Small intestine (tissue), 7 donors: Measurements from ENCODE around the gene FAM234B. TPM values are rescaled to one million over a fixed set of nuclear protein-coding genes. Genes with fewer than 3 reads are reported as not detected.
"Not testable (repeated sequence)": the region's sequence is repeated elsewhere in the genome, so short reads cannot be mapped to it uniquely, and the experiment has no call there.

ENCODE experiments used
- DNase-seq, 2 donors: peaks; one replicate each; pipeline versions ENCODE4 v3.0.0 to v3.0.0-alpha.2; 2013
- FAIRE-seq: peaks from 2 replicates; lab custom pipeline; 2012; peaks lifted over from hg19 to GRCh38; lab: Jason Lieb, UNC
- H3K27ac ChIP-seq, 3 donors: one replicate each; pipeline ENCODE4 v1.5.1; 2013; ENCODE audit warnings: low read length in 2 of 3, mild to moderate bottlenecking in 2 of 3, control low read depth in 1 of 3, inconsistent platforms in 1 of 3, low read depth in 1 of 3, moderate library complexity in 1 of 3
- H3K27me3 ChIP-seq, 3 donors: one replicate each; pipeline ENCODE4 v1.6.1; 2013; ENCODE audit warnings: low read length in 3 of 3, inconsistent platforms in 1 of 3; ENCODE audit not compliant: control insufficient read depth in 3 of 3, insufficient read depth in 3 of 3
- H3K36me3 ChIP-seq, 3 donors: one replicate each; pipeline ENCODE4 v1.6.1; 2013; ENCODE audit warnings: low read length in 3 of 3, inconsistent platforms in 1 of 3, low read depth in 1 of 3, mild to moderate bottlenecking in 1 of 3, moderate library complexity in 1 of 3; ENCODE audit not compliant: control insufficient read depth in 3 of 3, insufficient read depth in 2 of 3
- H3K4me1 ChIP-seq, 3 donors: one replicate each; pipeline ENCODE4 v1.6.1; 2013; ENCODE audit warnings: low read length in 2 of 3, inconsistent platforms in 1 of 3, low read depth in 1 of 3, mild to moderate bottlenecking in 1 of 3, moderate library complexity in 1 of 3; ENCODE audit not compliant: control insufficient read depth in 3 of 3, insufficient read depth in 2 of 3
- H3K4me3 ChIP-seq, 3 donors: one replicate each; pipeline ENCODE4 v1.5.1; 2013; ENCODE audit warnings: low read length in 3 of 3, control low read depth in 1 of 3, inconsistent platforms in 1 of 3, low read depth in 1 of 3, mild to moderate bottlenecking in 1 of 3, moderate library complexity in 1 of 3
- H3K9me3 ChIP-seq, 2 donors: one replicate each; pipeline ENCODE4 v1.6.1; 2013; ENCODE audit warnings: low read depth in 1 of 2, low read length in 1 of 2; ENCODE audit not compliant: control insufficient read depth in 2 of 2, insufficient read depth in 1 of 2
- WGBS, 3 donors: extraction: QIAGEN DNeasy Blood & Tissue Kit; methylation state at CpG; one replicate each; pipeline ENCODE4 v1.1.7; 2013; 5-methylcytosine and 5-hydroxymethylcytosine counted together
- polyA plus RNA-seq, 4 donors: library from polyadenylated mRNA; stranded (reverse) in 3 of 4; unstranded in 1 of 4; fragments of 200-250 nt in 3 of 4; fragments of 120-200 nt in 1 of 4; gene quantifications; one replicate each; pipeline versions ENCODE4 v1.2.1 to v1.2.3, GENCODE V29; 2013
- donor health status: healthy with polysubstance abuse.
- donor health status: control.
- donor health status: control.
- donor health status: Bipolar disorder and iron deficiency.
- donor health status: healthy.

Gene FAM234B
- polyA plus RNA-seq, 4 donors, result 0.45 to 7.8 (median 1.4) TPM

DNA sequence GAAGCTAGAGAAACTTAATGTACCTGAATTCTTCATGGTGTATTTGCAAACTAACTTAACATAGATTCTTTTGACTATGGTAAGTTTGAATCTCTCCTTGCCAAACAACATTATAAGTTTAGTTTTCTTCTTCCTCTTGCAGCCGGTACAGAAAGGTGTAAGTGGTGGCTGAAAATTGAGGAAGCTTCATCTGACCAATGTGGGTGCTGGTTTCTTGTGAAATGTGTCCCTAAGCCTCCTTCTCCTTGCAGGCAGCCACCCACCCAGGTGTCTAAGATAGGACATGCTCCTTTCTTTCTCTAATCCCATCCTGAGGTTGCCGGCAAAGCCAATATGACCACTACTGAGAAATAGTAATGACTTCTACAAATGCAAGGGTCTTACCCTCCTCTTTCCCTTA lies 38.7 kb downstream of the FAM234B start:
- H3K4me1 ChIP-seq, result peaks cover 0 to 13% (median 0%) of the 10 kb centered on the region in 3 donors

GRCh38 chr12:13083638-13084037 lies 39.5 kb downstream of the FAM234B start:
- H3K27me3 ChIP-seq, H3K36me3 ChIP-seq, DNase-seq, H3K9me3 ChIP-seq, H3K4me3 ChIP-seq, H3K27ac ChIP-seq, FAIRE-seq: not testable (repeated sequence)
- peaks cover 0 to 13% (median 0%) of the 10 kb centered on the region in 3 donors for H3K4me1 ChIP-seq
- WGBS, 3 donors, result 85 to 93% (median 92%) methylated on average over 5 of the region's 5 CpGs

More for the DNA sequence above, 38.7 kb downstream of the FAM234B start:
- WGBS, 3 donors, result 78 to 94% (median 84%) methylated on average over 2 of the region's 2 CpGs
- no peak overlapping the region for H3K4me3 ChIP-seq
- DNase-seq, result no peak
- no peak for FAIRE-seq
- peaks cover 0 to 3% (median 0%) of the 10 kb centered on the region in 3 donors for H3K27me3 ChIP-seq
- H3K9me3 ChIP-seq, result no peaks in the 10 kb centered on the region
- H3K36me3 ChIP-seq, result peaks cover 0 to 8% (median 2%) of the 10 kb centered on the region in 3 donors
- no peak overlapping the region for H3K27ac ChIP-seq

GRCh38 chr12:13084898-13085640 lies 40.9 kb downstream of the FAM234B start:
- no peak overlapping the region for H3K4me3 ChIP-seq
- H3K36me3 ChIP-seq, result peaks cover 0 to 6% (median 2%) of the 10 kb centered on the region in 3 donors
- no peaks in the 10 kb centered on the region for H3K9me3 ChIP-seq
- no peak for DNase-seq
- no peak overlapping the region for H3K27ac ChIP-seq
- FAIRE-seq, result no peak
- 95 to 99% (median 98%) methylated on average over 11 of the region's 11 CpGs for WGBS, 3 donors
- H3K4me1 ChIP-seq, result peaks cover 0 to 5% (median 0%) of the 10 kb centered on the region in 3 donors
- peaks cover 0 to 7% (median 0%) of the 10 kb centered on the region in 3 donors for H3K27me3 ChIP-seq

- H3K36me3 ChIP-seq, result peaks cover 0 to 8% (median 2%) of the 10 kb centered on the region in 3 donors
- FAIRE-seq, result no peak
- WGBS, 3 donors, result 81 to 90% (median 90%) methylated on average over 7 of the region's 7 CpGs
Measured at GRCh38 chr12:13085968-13086686, 41.9 kb downstream of the FAM234B start.

DNA sequence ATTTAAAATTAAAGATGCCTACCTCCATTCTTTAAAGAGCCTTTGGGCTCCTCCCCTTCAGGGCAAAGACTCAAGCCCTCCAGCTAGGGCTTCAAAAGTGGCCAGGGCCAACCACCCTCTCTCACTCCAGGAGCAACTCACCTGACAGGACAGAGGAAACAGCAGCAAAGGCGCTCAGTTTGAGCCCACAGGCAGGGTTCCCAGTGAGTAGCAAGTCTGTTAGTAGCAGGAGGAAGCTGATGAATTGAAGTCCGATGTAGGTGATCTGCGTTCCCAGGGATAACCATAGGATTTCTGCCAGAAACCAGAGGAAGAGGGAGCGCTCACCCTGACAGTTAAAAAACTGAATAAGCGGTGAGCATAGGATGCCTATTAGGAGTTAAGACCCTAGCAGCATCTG lies 43.6 kb downstream of the FAM234B start:
- Histone ChIP-seq H3K36me3 (peaks cover 0 to 8% (median 2%) of the 10 kb centered on the region in 3 donors), H3K4me3 (no peak overlapping the region), H3K9me3 (no peaks in the 10 kb centered on the region), H3K4me1 (peaks cover 0 to 8% (median 0%) of the 10 kb centered on the region in 3 donors), H3K27ac (no peak overlapping the region), H3K27me3 (peaks cover 0 to 7% (median 0%) of the 10 kb centered on the region in 3 donors)
- FAIRE-seq, result no peak
- WGBS, 3 donors, result 91 to 92% (median 91%) methylated on average over 5 of the region's 5 CpGs
- DNase-seq, result no peak

More at GRCh38 chr12:13085968-13086686, 41.9 kb downstream of the FAM234B start:
- DNase-seq, result no peak
- Histone ChIP-seq H3K27me3 (peaks cover 0 to 7% (median 0%) of the 10 kb centered on the region in 3 donors), H3K27ac (no peak overlapping the region), H3K4me1 (peaks cover 0 to 1% (median 0%) of the 10 kb centered on the region in 3 donors), H3K4me3 (no peak overlapping the region), H3K9me3 (no peaks in the 10 kb centered on the region)

DNA sequence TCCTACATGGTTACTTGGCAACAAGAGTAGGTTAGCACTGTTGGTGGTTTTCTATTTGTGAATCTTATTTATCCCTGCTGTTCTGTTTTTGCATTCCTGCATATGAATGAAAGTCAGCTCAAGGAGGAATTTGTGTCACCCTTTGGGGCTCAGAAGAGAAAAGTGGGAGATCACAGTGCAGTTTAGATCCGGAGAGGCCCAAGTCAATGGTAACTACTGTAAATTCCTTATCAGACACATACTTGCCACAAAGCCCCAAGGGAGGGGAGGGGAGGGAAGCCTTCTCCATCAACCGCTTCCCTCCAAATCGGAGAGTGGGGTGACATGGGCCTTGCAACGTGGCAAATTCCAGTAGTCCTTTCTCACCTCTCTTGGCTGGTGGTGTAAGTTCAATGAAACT lies 44.3 kb downstream of the FAM234B start:
- Histone ChIP-seq H3K27ac (no peak overlapping the region), H3K4me3 (no peak overlapping the region), H3K27me3 (peaks cover 0 to 7% (median 0%) of the 10 kb centered on the region in 3 donors), H3K9me3 (no peaks in the 10 kb centered on the region), H3K36me3 (peaks cover 0 to 8% (median 2%) of the 10 kb centered on the region in 3 donors), H3K4me1 (peaks cover 0 to 9% (median 4%) of the 10 kb centered on the region in 3 donors)
- DNase-seq, result no peak
- 81 to 90% (median 89%) methylated on average over 4 of the region's 4 CpGs for WGBS, 3 donors
- FAIRE-seq, result no peak

DNA sequence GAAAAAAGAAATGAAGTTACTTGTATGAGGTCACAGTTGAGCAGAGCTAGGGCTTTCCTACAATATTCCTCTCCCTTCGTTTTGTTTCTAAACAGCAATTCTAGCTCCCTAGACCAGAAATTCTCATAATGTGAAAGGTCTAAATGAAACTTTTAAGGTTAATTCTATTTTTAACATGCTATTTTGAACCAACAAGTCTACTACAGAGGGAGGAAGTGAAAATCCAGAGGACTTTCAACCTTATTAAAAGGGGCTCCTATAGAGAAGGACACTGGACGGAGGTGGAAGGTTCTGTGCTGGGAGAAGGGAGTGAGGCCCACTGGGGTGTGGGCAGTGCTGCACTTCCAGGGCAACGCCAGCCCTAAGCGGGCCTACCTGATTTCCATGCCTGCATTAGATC lies 45.9 kb downstream of the FAM234B start:
- Histone ChIP-seq H3K4me1 (peaks cover 3 to 17% (median 8%) of the 10 kb centered on the region in 3 donors), H3K9me3 (no peaks in the 10 kb centered on the region), H3K36me3 (peaks cover 0 to 3% (median under 1%) of the 10 kb centered on the region in 3 donors), H3K27me3 (peaks cover 0 to 7% (median 0%) of the 10 kb centered on the region in 3 donors), H3K4me3 (no peak overlapping the region), H3K27ac (no peak overlapping the region)
- WGBS, 3 donors, result 86 to 94% (median 88%) methylated on average over 4 of the region's 4 CpGs
- DNase-seq (no peak), FAIRE-seq (no peak)

GRCh38 chr12:13091832-13092231 lies 47.7 kb downstream of the FAM234B start:
- FAIRE-seq (no peak), DNase-seq (peak; percentile 52 to 66)
- H3K4me3 ChIP-seq, result no peak overlapping the region
- peaks cover 8 to 22% (median 8%) of the 10 kb centered on the region in 3 donors for H3K4me1 ChIP-seq
- no peaks in the 10 kb centered on the region for H3K9me3 ChIP-seq
- H3K27me3 ChIP-seq, result peaks cover 0 to 7% (median 0%) of the 10 kb centered on the region in 3 donors
- H3K36me3 ChIP-seq, result peaks cover 0 to 2% (median 0%) of the 10 kb centered on the region in 3 donors
- WGBS, 3 donors, result 30 to 72% (median 53%) methylated on average over 6 of the region's 6 CpGs
- no peak overlapping the region for H3K27ac ChIP-seq
